GM13977 (cell line): ENCODE results near the gene TEF.

Experiments
- DNase-seq: peaks from one replicate; pipeline ENCODE4 v3.0.0; 2012; ENCODE audit warnings: low spot score
- in situ Hi-C: fragments of 300-500 bp; cut with MboI; formaldehyde crosslinking; loops from one replicate; pipeline ENCODE4 v1.12.0; 2022; ENCODE audit warnings: low sequenced_read_pairs, low pct_unique_long_range_greater_than_20kb, mixed read lengths, inconsistent platforms; ENCODE audit not compliant: unreplicated experiment
- TF ChIP-seq, protein P1 (sequence below): IDR thresholded peaks from 2 replicates; pipeline ENCODE4 v1.5.1; 2012; ENCODE audit warnings: mild to moderate bottlenecking, control low read depth; ENCODE audit not compliant: insufficient read depth; ENCODE audit errors: extremely low read depth, missing control alignments

Gene TEF

DNA sequence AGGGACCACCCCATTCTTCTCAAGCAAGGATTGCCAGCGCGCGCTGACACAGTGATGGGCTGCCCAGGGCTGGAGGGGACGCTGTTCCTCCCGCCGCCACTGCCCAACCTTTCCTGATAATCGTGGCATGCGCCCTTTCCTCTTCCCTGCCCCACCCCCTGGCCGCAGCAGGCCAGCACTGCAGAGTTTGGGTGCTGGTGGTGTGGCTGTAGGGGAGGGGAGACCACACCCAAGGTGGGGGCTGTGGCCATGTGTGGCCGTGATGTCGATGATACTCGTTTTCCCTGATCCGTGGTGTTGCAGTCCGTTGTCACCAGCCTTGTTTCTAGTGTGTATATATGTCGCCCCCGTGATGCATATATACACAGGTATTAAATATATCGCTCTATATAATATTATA lies 22.8 kb upstream of the TEF start:
- no peak for DNase-seq
- TF ChIP-seq, protein P1, sequence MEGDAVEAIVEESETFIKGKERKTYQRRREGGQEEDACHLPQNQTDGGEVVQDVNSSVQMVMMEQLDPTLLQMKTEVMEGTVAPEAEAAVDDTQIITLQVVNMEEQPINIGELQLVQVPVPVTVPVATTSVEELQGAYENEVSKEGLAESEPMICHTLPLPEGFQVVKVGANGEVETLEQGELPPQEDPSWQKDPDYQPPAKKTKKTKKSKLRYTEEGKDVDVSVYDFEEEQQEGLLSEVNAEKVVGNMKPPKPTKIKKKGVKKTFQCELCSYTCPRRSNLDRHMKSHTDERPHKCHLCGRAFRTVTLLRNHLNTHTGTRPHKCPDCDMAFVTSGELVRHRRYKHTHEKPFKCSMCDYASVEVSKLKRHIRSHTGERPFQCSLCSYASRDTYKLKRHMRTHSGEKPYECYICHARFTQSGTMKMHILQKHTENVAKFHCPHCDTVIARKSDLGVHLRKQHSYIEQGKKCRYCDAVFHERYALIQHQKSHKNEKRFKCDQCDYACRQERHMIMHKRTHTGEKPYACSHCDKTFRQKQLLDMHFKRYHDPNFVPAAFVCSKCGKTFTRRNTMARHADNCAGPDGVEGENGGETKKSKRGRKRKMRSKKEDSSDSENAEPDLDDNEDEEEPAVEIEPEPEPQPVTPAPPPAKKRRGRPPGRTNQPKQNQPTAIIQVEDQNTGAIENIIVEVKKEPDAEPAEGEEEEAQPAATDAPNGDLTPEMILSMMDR, result no peak
- in situ Hi-C loops, result no loop called here

DNA sequence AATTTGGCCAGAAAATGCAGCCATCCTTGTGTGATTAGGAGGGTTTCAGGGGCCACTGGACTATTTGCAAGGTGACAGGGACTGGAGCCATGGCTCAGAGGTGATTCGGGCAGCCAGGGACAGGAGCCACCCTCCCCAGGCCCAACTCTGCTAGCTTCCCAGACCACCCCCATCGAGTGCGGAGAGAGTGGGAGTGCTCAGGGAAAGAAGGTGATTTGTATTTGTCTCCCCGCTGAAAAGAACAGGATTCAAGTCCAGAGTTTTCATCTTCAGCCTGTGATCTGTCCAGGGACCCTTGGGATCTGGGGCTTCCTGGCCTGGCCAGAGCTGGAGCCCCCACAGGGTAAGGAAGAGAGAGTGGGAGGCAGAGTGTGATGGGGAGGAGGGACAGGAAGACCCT lies 22.4 kb upstream of the TEF start:
- in situ Hi-C loops, result no loop called here
- no peak for DNase-seq
- TF ChIP-seq, protein P1, result no peak

DNA sequence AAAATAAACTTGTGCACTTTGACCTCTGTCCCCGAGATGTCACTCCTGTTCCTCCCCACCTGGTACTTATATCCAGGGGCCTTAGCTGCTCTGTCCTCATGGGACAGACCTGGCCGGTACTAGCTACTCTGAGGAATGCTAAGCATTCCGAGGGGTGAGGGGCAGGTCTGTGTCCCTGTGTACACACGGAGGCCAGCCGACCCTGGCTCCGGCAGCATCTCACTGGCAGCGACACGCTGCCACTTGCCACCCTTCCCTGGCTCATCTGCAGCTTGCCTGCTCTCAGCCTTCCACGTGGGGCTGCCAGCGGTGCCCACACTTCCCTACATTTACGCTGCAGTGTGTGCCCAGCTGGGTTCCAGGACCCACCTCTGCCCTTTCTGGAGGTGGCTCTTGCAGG lies 21.6 kb upstream of the TEF start:
- no peak for DNase-seq
- in situ Hi-C loops, result no loop called here
- TF ChIP-seq, protein P1, result no peak

DNA sequence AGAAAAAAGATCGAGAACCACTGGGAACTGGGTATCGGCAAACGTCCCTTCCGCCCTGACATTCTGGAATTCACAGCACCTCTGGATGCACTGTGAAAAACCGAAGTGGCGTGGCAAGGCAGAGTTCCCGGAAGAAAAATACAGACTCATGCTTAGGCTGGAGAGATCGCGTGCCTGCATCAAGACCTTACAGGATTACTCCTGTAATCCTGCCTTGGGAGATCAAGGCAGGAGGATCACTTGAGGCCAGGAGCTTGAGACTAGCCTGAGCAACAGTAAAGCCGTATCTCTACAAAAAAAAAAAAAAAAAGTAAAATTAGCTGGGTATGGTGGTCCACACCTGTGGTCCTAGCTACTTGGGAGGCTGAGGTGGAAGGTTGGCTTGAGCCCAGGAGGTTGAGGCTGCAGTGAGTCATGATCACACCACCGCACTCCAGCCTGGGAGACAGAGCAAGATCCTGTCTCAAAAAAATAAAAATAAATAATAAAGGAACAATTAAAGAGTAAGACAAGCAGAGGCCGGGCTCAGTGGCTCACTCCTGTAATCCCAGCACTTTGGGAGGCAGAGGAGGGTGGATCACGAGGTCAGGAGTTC lies 19.9 kb upstream of the TEF start:
- TF ChIP-seq, protein P1, result no peak
- in situ Hi-C loops, result no loop called here
- DNase-seq, result no peak

DNA sequence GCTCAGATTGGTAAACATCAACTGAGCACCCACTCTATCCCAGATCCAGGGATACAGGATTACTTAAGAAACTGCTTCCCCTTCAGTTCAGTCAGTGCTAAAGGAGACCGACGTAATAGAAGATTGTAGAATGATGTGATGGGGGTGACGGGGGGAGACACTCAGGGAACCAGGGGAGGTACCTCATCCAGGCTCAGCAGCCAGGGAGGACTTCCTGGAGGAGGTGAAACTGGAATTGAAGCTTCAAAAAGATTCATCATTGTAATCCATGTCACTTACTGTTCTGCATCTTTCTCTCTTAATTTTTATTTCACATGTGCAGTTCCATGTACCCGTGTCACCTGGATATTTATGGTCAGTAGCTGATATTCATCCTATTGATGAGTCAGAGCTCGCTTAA lies 19.1 kb upstream of the TEF start:
- TF ChIP-seq, protein P1, result no peak
- in situ Hi-C loops, result no loop called here
- DNase-seq, result no peak

DNA sequence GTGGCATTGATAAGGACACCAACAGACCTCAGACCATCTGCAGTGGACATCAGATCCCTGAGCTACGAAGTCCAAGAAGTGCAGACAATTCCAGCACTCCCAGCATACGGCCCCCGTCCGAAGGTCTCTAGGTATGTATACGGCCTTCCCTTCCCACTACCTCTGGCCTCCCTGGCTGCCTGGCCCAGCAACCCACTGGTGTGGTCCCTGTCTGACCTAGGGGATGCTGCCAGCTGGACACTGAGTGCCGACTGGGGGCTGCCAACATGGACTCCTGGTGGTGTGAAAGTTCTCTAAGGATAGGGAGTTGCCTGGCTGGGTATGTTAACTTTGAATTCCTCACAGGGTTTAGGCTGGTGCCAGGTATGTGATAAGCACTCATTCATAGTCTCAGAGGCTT lies 17.5 kb upstream of the TEF start:
- TF ChIP-seq, protein P1, result no peak
- in situ Hi-C loops, result no loop called here
- DNase-seq, result no peak

DNA sequence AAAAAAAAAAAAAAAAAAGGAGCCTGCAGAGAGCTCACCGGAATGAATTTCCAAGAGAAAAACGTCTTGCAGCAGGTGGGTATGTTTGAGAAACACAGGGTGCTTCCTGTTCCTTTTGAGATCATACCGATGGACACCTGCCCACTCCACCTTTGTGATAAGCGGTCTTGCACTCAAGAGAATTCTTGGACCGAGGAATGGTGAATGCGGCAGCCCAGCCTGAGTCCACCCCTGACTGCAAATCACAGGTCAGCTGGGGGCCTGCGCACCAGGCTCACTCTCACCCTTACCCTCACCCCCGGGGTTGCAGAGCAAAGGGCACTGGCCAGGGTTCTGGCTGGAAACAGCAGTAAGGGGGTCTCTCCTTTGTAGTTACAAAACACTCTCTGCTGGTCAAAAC lies 16.8 kb upstream of the TEF start:
- TF ChIP-seq, protein P1, result no peak
- DNase-seq, result no peak
- in situ Hi-C loops, result no loop called here
